ENCODE results near the gene PIEZO2.

DNA sequence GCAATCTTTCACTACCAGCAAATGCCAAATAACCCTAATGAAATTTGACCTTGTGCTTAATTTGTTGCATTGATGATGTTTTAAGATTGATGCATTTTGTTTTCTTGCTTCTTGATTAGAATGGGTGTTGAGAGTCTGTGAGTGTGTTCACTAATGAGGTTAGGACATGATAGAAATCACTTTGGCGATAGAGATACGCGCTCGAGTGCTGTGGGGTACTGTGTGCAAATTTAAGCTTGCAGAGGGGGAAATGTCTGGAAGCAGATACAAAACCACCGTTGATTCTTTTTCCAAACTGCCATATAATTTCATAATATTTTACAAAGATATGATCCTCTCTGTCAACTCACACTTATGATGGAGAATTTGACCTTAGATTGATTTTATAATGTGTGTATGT, 200.9 kb downstream of the PIEZO2 start:
- no peak for TF ChIP-seq CTCF (IDR thresholded peaks at IDR 0.05)
- TF ChIP-seq, protein P1, sequence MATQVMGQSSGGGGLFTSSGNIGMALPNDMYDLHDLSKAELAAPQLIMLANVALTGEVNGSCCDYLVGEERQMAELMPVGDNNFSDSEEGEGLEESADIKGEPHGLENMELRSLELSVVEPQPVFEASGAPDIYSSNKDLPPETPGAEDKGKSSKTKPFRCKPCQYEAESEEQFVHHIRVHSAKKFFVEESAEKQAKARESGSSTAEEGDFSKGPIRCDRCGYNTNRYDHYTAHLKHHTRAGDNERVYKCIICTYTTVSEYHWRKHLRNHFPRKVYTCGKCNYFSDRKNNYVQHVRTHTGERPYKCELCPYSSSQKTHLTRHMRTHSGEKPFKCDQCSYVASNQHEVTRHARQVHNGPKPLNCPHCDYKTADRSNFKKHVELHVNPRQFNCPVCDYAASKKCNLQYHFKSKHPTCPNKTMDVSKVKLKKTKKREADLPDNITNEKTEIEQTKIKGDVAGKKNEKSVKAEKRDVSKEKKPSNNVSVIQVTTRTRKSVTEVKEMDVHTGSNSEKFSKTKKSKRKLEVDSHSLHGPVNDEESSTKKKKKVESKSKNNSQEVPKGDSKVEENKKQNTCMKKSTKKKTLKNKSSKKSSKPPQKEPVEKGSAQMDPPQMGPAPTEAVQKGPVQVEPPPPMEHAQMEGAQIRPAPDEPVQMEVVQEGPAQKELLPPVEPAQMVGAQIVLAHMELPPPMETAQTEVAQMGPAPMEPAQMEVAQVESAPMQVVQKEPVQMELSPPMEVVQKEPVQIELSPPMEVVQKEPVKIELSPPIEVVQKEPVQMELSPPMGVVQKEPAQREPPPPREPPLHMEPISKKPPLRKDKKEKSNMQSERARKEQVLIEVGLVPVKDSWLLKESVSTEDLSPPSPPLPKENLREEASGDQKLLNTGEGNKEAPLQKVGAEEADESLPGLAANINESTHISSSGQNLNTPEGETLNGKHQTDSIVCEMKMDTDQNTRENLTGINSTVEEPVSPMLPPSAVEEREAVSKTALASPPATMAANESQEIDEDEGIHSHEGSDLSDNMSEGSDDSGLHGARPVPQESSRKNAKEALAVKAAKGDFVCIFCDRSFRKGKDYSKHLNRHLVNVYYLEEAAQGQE (IDR thresholded peaks at IDR 0.05; ENCODE audit: insufficient read depth in 1 of 2, low read depth in 2 of 2, low read length in 1 of 2), result no peak
- no peak for TF ChIP-seq POLR2AphosphoS5 (IDR thresholded peaks at IDR 0.05; ENCODE audit: low read depth, low read length)
- no peak for TF ChIP-seq TCF7L2 (IDR thresholded peaks at IDR 0.05; ENCODE audit: low read depth, low read length)

All from Panc1 (cell line).